Neural crest cell (in vitro differentiated cells): ENCODE data around the gene FBXL2. TPM values are rescaled to one million over a fixed set of nuclear protein-coding genes. Genes with fewer than 3 reads are reported as not detected.
A peak's percentile ranks its signal among the peaks of the same experiment; 100 is the strongest.
"Not testable (repeated sequence)": the region's sequence is repeated elsewhere in the genome, so short reads cannot be mapped to it uniquely, and the experiment has no call there.

Experiments
- DNase-seq: peaks from one replicate; pipeline ENCODE4 v3.0.0; 2021; ENCODE audit warnings: low read depth, mixed read lengths, low spot score
- H3K27ac Mint-ChIP-seq: one replicate; pipeline ENCODE4 v1.8.0; 2021; ENCODE audit warnings: mild to moderate bottlenecking, mixed read lengths; ENCODE audit not compliant: unreplicated experiment
- H3K27me3 Mint-ChIP-seq: 2 replicates; pipeline ENCODE4 v1.8.0; 2021; ENCODE audit warnings: low read depth, mild to moderate bottlenecking, mixed read lengths
- H3K36me3 Mint-ChIP-seq: 2 replicates; pipeline ENCODE4 v1.8.0; 2021; ENCODE audit warnings: low read depth, mild to moderate bottlenecking, mixed read lengths
- H3K4me1 Mint-ChIP-seq: 2 replicates; pipeline ENCODE4 v1.8.0; 2021; ENCODE audit warnings: mixed read lengths
- H3K4me3 Mint-ChIP-seq: one replicate; pipeline ENCODE4 v1.8.0; 2021; ENCODE audit warnings: mild to moderate bottlenecking, mixed read lengths
- H3K9me3 Mint-ChIP-seq: 2 replicates; pipeline ENCODE4 v1.8.0; 2021; ENCODE audit warnings: mixed read lengths
- total RNA-seq: library from RNA; stranded (reverse); gene quantifications from 2 replicates; pipeline ENCODE4 v1.2.1, GENCODE V29; 2021
- TF ChIP-seq, protein P1 (sequence below): fragments of 200-600 bp; sonication (generic); conservative IDR thresholded peaks from 2 replicates; pipeline ENCODE4 v1.5.0; 2021; ENCODE audit warnings: antibody characterized with exemption, mild to moderate bottlenecking

Gene FBXL2
- total RNA-seq, 1 donor from 2014 or later, result 11.4 TPM

DNA sequence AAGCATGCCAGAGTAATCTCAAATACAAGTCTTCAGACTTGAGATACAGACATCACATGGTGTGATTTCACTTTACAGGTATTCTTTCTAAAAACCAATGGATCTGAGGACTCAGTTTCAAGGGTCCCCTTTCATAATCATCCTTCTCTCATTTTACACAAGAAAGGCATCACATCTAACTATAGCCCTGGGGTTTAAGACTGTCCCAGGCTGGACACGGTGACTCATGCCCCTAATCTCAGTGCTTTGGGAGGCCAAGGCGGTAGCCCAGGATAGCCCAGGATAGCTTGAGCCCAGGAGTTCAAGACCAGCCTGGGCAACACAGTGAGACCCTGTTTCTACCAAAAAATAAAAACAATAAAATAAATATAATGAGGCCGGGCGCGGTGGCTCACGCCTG, 126.5 kb downstream of the FBXL2 start:
- Mint-ChIP-seq H3K27me3 (no peaks in the 10 kb centered on the region), H3K4me3 (no peak overlapping the region), H3K9me3 (no peaks in the 10 kb centered on the region), H3K36me3 (peaks cover 17% of the 10 kb centered on the region), H3K4me1 (no peaks in the 10 kb centered on the region), H3K27ac (no peak overlapping the region)
- DNase-seq, result no peak
- TF ChIP-seq, protein P1, sequence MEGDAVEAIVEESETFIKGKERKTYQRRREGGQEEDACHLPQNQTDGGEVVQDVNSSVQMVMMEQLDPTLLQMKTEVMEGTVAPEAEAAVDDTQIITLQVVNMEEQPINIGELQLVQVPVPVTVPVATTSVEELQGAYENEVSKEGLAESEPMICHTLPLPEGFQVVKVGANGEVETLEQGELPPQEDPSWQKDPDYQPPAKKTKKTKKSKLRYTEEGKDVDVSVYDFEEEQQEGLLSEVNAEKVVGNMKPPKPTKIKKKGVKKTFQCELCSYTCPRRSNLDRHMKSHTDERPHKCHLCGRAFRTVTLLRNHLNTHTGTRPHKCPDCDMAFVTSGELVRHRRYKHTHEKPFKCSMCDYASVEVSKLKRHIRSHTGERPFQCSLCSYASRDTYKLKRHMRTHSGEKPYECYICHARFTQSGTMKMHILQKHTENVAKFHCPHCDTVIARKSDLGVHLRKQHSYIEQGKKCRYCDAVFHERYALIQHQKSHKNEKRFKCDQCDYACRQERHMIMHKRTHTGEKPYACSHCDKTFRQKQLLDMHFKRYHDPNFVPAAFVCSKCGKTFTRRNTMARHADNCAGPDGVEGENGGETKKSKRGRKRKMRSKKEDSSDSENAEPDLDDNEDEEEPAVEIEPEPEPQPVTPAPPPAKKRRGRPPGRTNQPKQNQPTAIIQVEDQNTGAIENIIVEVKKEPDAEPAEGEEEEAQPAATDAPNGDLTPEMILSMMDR, result no peak

DNA sequence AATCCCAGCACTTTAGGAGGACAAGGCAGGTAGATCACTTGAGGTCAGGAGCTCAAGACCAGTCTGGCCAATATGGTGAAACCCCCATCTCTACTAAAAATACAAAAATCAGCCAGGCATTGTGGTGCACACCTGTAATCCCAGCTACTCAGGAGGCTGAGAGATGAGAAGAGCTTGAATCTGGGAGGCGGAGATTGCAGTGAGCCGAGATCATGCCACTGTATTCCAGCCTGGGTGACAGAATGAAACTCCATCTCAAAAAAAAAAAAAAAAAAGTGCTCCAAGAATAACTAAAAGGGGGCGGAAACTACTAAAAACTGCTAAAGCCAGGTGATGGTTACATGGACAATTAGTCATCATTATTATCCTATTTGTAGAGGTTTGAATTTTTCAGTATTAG, 133.6 kb downstream of the FBXL2 start:
- H3K4me3 Mint-ChIP-seq, DNase-seq, H3K4me1 Mint-ChIP-seq, H3K27ac Mint-ChIP-seq, H3K27me3 Mint-ChIP-seq, H3K9me3 Mint-ChIP-seq: not testable (repeated sequence)
- H3K36me3 Mint-ChIP-seq, result peaks cover 29% of the 10 kb centered on the region

DNA sequence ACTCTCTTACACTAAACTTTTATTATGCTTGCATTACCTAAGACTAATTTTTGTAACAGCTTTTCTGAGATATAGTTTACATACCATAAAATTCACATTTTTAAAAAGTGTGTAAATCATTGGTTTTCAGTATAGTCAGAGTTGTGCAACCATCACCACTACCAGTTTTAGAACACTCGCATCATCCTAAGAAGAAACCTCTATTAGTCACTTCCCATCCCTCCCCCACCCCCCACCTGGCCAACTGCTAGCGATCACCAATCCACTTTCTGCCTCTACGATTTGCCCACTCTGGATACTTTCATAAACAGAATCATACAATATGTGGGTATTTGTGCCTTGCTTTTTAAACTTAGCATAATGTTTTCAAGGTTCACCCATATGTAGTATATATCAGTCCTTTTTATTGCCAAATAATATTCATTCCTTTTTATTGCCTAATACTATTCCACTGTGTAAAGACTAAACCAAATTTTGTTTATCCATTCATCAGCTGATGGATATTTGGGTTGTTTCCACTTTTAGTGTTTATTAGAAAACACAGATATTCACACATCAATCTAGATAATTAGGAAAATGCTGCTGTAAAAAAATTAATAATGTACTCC, 139.9 kb downstream of the FBXL2 start:
- Mint-ChIP-seq H3K36me3 (peaks cover 23% of the 10 kb centered on the region), H3K4me3 (no peak overlapping the region), H3K4me1 (no peaks in the 10 kb centered on the region), H3K9me3 (no peaks in the 10 kb centered on the region), H3K27ac (no peak overlapping the region), H3K27me3 (no peaks in the 10 kb centered on the region)
- TF ChIP-seq, protein P1, result no peak
- no peak for DNase-seq

DNA sequence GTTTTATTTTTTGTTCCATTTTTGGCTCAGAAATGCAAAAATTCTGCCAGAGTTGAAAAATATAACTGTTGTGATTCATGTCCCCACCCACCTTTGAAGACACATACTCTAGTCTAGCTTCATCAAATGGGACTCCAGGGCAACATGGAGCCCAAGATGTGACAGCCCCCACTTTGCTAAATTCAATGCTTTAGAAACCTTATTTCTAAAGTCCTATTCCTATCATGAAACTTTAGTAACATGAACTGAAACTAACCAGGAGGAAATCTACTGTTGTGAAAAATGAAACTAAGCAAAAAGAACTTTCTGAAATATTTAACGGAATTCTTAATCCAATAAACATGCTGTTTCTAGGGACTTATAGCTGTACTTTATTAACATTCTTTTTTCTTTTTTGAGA, 142.7 kb downstream of the FBXL2 start:
- Mint-ChIP-seq H3K4me3 (no peak overlapping the region), H3K27me3 (no peaks in the 10 kb centered on the region), H3K36me3 (peaks cover 18% of the 10 kb centered on the region), H3K4me1 (no peaks in the 10 kb centered on the region), H3K9me3 (no peaks in the 10 kb centered on the region), H3K27ac (no peak overlapping the region)
- DNase-seq, result no peak
- TF ChIP-seq, protein P1, result no peak

DNA sequence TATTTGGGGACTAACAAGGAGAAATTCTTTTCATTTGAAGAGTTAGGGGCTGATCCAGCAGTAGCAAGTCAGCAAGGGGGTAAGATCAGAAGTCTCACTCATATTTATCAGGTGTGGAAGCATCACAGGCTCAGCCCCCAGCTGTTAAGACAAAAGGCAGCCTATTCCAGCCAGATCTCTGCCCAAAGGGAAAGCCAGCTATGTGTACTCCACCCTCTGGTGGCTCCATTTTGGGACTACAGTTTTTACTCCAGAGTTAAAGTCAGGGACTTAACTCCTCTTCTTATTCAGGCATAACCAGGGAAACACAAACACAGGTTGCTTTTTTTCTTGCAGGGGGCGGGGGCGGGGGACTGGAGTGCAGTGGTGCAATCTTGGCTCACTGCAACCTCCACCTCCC, 143.7 kb downstream of the FBXL2 start:
- peaks cover 18% of the 10 kb centered on the region for H3K36me3 Mint-ChIP-seq
- peaks cover 7% of the 10 kb centered on the region for H3K4me1 Mint-ChIP-seq
- no peak overlapping the region for H3K27ac Mint-ChIP-seq
- no peaks in the 10 kb centered on the region for H3K9me3 Mint-ChIP-seq
- DNase-seq, result no peak
- no peaks in the 10 kb centered on the region for H3K27me3 Mint-ChIP-seq
- no peak overlapping the region for H3K4me3 Mint-ChIP-seq
- TF ChIP-seq, protein P1, result no peak

DNA sequence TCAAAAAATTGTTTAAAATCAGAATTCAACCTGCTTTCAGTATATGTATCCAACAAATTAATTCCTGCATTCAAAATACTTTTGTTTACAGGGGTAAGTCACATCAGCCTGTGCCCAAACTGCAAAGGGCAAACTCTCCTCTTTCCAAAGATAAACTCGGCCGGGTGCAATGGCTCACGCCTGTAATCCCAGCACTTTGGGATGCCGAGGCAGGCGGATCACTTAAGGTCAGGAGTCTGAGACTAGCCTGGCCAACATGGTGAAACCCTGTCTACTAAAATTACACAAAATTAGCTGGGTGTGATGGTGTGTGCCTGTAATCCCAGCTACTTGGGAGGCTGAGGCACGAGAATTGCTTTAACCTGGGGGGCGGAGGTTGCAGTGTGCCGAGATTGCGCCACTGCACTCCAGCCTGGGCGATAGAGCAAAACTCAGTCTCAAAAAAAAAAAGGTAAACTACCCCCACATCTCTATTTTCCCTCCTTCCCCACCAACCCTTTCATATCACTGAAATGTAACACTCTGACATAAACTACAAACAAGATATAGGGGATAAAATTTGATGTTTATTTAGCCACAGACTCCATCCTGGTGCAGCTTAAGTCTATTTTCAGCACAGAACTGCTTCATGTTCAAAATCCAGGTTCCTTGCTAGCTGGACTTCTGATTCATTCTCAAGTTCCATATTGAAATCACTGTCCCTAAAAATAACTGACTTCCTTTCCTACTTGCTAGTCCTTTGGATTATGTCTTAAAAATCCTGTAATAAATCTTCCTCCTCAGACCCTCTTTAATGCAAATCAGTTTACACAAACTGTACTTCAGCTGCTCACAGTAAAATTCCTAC, 147.6 kb downstream of the FBXL2 start:
- Mint-ChIP-seq H3K4me1 (peaks cover 31% of the 10 kb centered on the region), H3K27me3 (no peaks in the 10 kb centered on the region), H3K36me3 (peaks cover 14% of the 10 kb centered on the region), H3K4me3 (no peak overlapping the region), H3K27ac (peak overlapping the region; percentile 19), H3K9me3 (no peaks in the 10 kb centered on the region)
- DNase-seq, result no peak
- TF ChIP-seq, protein P1, result no peak
